Esophagus muscularis mucosa (tissue), 4 donors: ENCODE results near the gene TXLNA. TPM values are rescaled to one million over a fixed set of nuclear protein-coding genes. Genes with fewer than 3 reads are reported as not detected.

ENCODE experiments used
- DNase-seq: peaks from one replicate; pipeline ENCODE4 v3.0.0-alpha.2; 2017; ENCODE audit errors: extremely low spot score
- H3K27ac ChIP-seq, 4 donors: fragments of 200-600 bp; sonication (generic); replicated peaks in 1 of 4; 1 replicate in 3 of 4; 2 replicates in 1 of 4; pipeline ENCODE4 v1.5.1; 2016 to 2019; ENCODE audit warnings: mild to moderate bottlenecking in 1 of 4
- H3K27me3 ChIP-seq, 4 donors: fragments of 200-600 bp; sonication (generic); one replicate each; pipeline versions ENCODE4 v1.5.1 to v1.6.0; 2016 to 2019
- H3K36me3 ChIP-seq, 4 donors: fragments of 200-600 bp; sonication (generic); one replicate each; pipeline ENCODE4 v1.5.1; 2016 to 2019
- H3K4me1 ChIP-seq, 4 donors: fragments of 200-600 bp; sonication (generic); one replicate each; pipeline ENCODE4 v1.5.1; 2016 to 2019
- H3K4me3 ChIP-seq, 4 donors: fragments of 200-600 bp; sonication (generic); 1 replicate in 2 of 4; 2 replicates in 2 of 4; pipeline ENCODE4 v1.5.1; 2016 to 2019; ENCODE audit warnings: mild to moderate bottlenecking in 4 of 4, moderate library complexity in 1 of 4
- H3K9me3 ChIP-seq, 4 donors: fragments of 200-600 bp; sonication (generic); 1 replicate in 3 of 4; 2 replicates in 1 of 4; pipeline ENCODE4 v1.5.1; 2016 to 2019
- CTCF ChIP-seq, 3 experiments: fragments of 200-600 bp in 2 of 3; fragments of 450-650 bp in 1 of 3; sonication (generic) in 2 of 3; IDR thresholded peaks; one replicate each; pipeline ENCODE4 v1.5.1; 2017 to 2019; ENCODE audit warnings: antibody characterized with exemption in 3 of 3, mild to moderate bottlenecking in 2 of 3, moderate library complexity in 1 of 3
- EP300 ChIP-seq: sonication (generic); formaldehyde crosslinking; IDR thresholded peaks from one replicate; pipeline ENCODE4 v1.6.1; 2017; ENCODE audit warnings: antibody characterized with exemption
- POLR2A ChIP-seq: fragments of 450-650 bp; IDR thresholded peaks from one replicate; pipeline ENCODE4 v1.6.1; 2017; ENCODE audit warnings: antibody characterized with exemption, moderate library complexity, mild to moderate bottlenecking, low read depth
- POLR2AphosphoS5 ChIP-seq, 2 donors: sonication (generic); formaldehyde crosslinking; IDR thresholded peaks; one replicate each; pipeline ENCODE4 v1.6.1; 2017; ENCODE audit warnings: antibody characterized with exemption in 2 of 2
- WGBS: methylation state at CpG from one replicate; pipeline ENCODE4 v1.1.5; 2018; 5-methylcytosine and 5-hydroxymethylcytosine counted together
- intact Hi-C: fragments of 100-400 bp; cut with DNase I; formaldehyde crosslinking; loops from one replicate; pipeline ENCODE4 v1.15.1; 2023
- total RNA-seq, 4 donors: library from RNA; depleted of rRNA; stranded (reverse); fragments of >200 nt; gene quantifications; one replicate each; pipeline versions ENCODE4 v1.1.0 to v1.2.1, GENCODE V29; 2016

Gene TXLNA
- total RNA-seq, 4 donors from 2014 or later = 43.6 to 88.4 (median 70.4) TPM

- Histone ChIP-seq H3K27me3 (no peaks in the 10 kb centered on the region), H3K36me3 (peaks cover 50 to 64% (median 61%) of the 10 kb centered on the region in 4 donors), H3K4me1 (peaks cover 26 to 37% (median 29%) of the 10 kb centered on the region in 4 donors), H3K9me3 (no peaks in the 10 kb centered on the region), H3K27ac (no peak overlapping the region), H3K4me3 (no peak overlapping the region)
- intact Hi-C loops = no loop called here
- DNase-seq = no peak
- no peak for TF ChIP-seq POLR2AphosphoS5 (IDR thresholded peaks at IDR 0.05)
- TF ChIP-seq EP300 = no peak
- no peak for TF ChIP-seq POLR2A
- TF ChIP-seq CTCF (IDR thresholded peaks at IDR 0.05) = no peak
- WGBS = 90% methylated on average over 1 of the region's 1 CpG
Observed at GRCh38 chr1:32197074-32197473, 17.6 kb downstream of the TXLNA start.

- DNase-seq = no peak
- WGBS = 68% methylated on average over 6 of the region's 6 CpGs
- Histone ChIP-seq H3K27me3 (no peaks in the 10 kb centered on the region), H3K36me3 (peaks cover 42 to 57% (median 53%) of the 10 kb centered on the region in 4 donors), H3K9me3 (no peaks in the 10 kb centered on the region), H3K27ac (peak overlapping the region in 1 of 4 donors; percentile 18), H3K4me1 (peaks cover 29 to 39% (median 31%) of the 10 kb centered on the region in 4 donors), H3K4me3 (no peak overlapping the region)
- no peak for TF ChIP-seq EP300
- TF ChIP-seq POLR2AphosphoS5 (IDR thresholded peaks at IDR 0.05) = no peak
- TF ChIP-seq CTCF (IDR thresholded peaks at IDR 0.05) = no peak
- no peak for TF ChIP-seq POLR2A
- intact Hi-C loops = no loop called here
Observed at GRCh38 chr1:32197837-32198236, 18.4 kb downstream of the TXLNA start.

- TF ChIP-seq EP300 (no peak), POLR2A (no peak), CTCF (IDR thresholded peaks at IDR 0.05) (no peak), POLR2AphosphoS5 (IDR thresholded peaks at IDR 0.05) (no peak)
- peak overlapping the region in 2 of 4 donors; percentile 86 to 90 for H3K27ac ChIP-seq
- 78% methylated on average over 3 of the region's 3 CpGs for WGBS
- intact Hi-C loops = no loop called here
- peaks cover 29 to 39% (median 31%) of the 10 kb centered on the region in 4 donors for H3K4me1 ChIP-seq
- DNase-seq = no peak
- no peak overlapping the region for H3K4me3 ChIP-seq
- no peaks in the 10 kb centered on the region for H3K27me3 ChIP-seq
- peaks cover 36 to 51% (median 47%) of the 10 kb centered on the region in 4 donors for H3K36me3 ChIP-seq
- H3K9me3 ChIP-seq = no peaks in the 10 kb centered on the region
Observed at GRCh38 chr1:32198237-32199042, 19.0 kb downstream of the TXLNA start.

GRCh38 chr1:32199043-32199716 lies 19.7 kb downstream of the TXLNA start:
- no peak for DNase-seq
- 67% methylated on average over 2 of the region's 4 CpGs for WGBS
- intact Hi-C loops = no loop called here

More at GRCh38 chr1:32199043-32199716, 19.7 kb downstream of the TXLNA start:
- TF ChIP-seq POLR2A (no peak), EP300 (no peak), CTCF (IDR thresholded peaks at IDR 0.05) (no peak), POLR2AphosphoS5 (IDR thresholded peaks at IDR 0.05) (no peak)
- peak overlapping the region in 2 of 4 donors; percentile 67 to 68 for H3K4me3 ChIP-seq
- no peaks in the 10 kb centered on the region for H3K9me3 ChIP-seq
- H3K4me1 ChIP-seq = peaks cover 29 to 39% (median 31%) of the 10 kb centered on the region in 4 donors
- H3K27ac ChIP-seq = peak overlapping the region; percentile 84 to 90 (median 88)
- H3K36me3 ChIP-seq = peaks cover 28 to 43% (median 40%) of the 10 kb centered on the region in 4 donors
- H3K27me3 ChIP-seq = no peaks in the 10 kb centered on the region
